Hepatocyte (in vitro differentiated cells): ENCODE measurements around the gene ZFAND5. TPM values are rescaled to one million over a fixed set of nuclear protein-coding genes. Genes with fewer than 3 reads are reported as not detected.

Experiments used
- DNase-seq: peaks from one replicate; pipeline ENCODE4 v3.0.0-alpha.2; 2016; ENCODE audit warnings: low spot score
- H2AFZ ChIP-seq: fragments of 200-600 bp; sonication (generic); 2 replicates; pipeline ENCODE4 v1.6.0; 2016; ENCODE audit warnings: antibody characterized with exemption, mild to moderate bottlenecking
- H3K27ac ChIP-seq: fragments of 200-600 bp; sonication (generic); 2 replicates; pipeline ENCODE4 v1.5.1; 2016; ENCODE audit warnings: mild to moderate bottlenecking
- H3K27me3 ChIP-seq: fragments of 200-600 bp; sonication (generic); 2 replicates; pipeline ENCODE4 v1.6.1; 2016
- H3K36me3 ChIP-seq: fragments of 200-600 bp; sonication (generic); replicated peaks from 2 replicates; pipeline ENCODE4 v1.5.1; 2016; ENCODE audit warnings: low read depth; ENCODE audit not compliant: insufficient read depth
- H3K4me1 ChIP-seq: fragments of 200-600 bp; sonication (generic); 2 replicates; pipeline ENCODE4 v1.5.1; 2016; ENCODE audit warnings: mild to moderate bottlenecking, moderate library complexity; ENCODE audit not compliant: insufficient read depth
- H3K4me2 ChIP-seq: fragments of 200-600 bp; sonication (generic); 2 replicates; pipeline ENCODE4 v1.6.0; 2016
- H3K4me3 ChIP-seq: fragments of 200-600 bp; sonication (generic); 2 replicates; pipeline ENCODE4 v1.5.1; 2016; ENCODE audit warnings: mild to moderate bottlenecking
- H3K79me2 ChIP-seq: fragments of 200-600 bp; sonication (generic); 2 replicates; pipeline ENCODE4 v1.6.0; 2017; ENCODE audit warnings: mild to moderate bottlenecking
- H3K9me2 ChIP-seq: fragments of 200-600 bp; sonication (generic); replicated peaks from 2 replicates; pipeline ENCODE4 v1.6.0; 2017; ENCODE audit warnings: mild to moderate bottlenecking; ENCODE audit not compliant: insufficient read depth
- H3K9me3 ChIP-seq: fragments of 200-600 bp; sonication (generic); 2 replicates; pipeline ENCODE4 v1.5.1; 2016; ENCODE audit warnings: low read depth, mild to moderate bottlenecking
- H4K20me1 ChIP-seq: fragments of 200-600 bp; sonication (generic); 2 replicates; pipeline ENCODE4 v1.6.0; 2016; ENCODE audit warnings: mild to moderate bottlenecking; ENCODE audit not compliant: insufficient read depth, poor library complexity, severe bottlenecking
- EZH2 ChIP-seq: fragments of 200-600 bp; sonication (generic); IDR thresholded peaks from 2 replicates; pipeline ENCODE4 v1.6.1; 2016; ENCODE audit warnings: antibody characterized with exemption, mild to moderate bottlenecking, borderline replicate concordance
- EZH2phosphoT487 ChIP-seq: fragments of 200-600 bp; sonication (generic); IDR thresholded peaks from one replicate; pipeline ENCODE4 v1.6.1; 2018; ENCODE audit warnings: antibody characterized with exemption, mild to moderate bottlenecking, low read depth, moderate library complexity; ENCODE audit not compliant: unreplicated experiment, severe bottlenecking
- WGBS: methylation state at CpG from one replicate; pipeline ENCODE4 v1.1.6; 2016; ENCODE audit warnings: low lambda C conversion rate; ENCODE audit errors: missing lambda C conversion rate; 5-methylcytosine and 5-hydroxymethylcytosine counted together
- polyA plus RNA-seq: library from polyadenylated mRNA; unstranded; fragments of >200 nt; fragmentation: Nextera tagmentation; extraction: Ambion mirVana; gene quantifications from 2 replicates; pipeline ENCODE4 v1.2.1, GENCODE V29; 2016
- total RNA-seq: library from RNA; depleted of rRNA; stranded (reverse); fragments of >200 nt; gene quantifications from 2 replicates; pipeline ENCODE4 v1.2.3, GENCODE V29; 2014
- TF ChIP-seq, protein P1 (sequence below): fragments of 200-600 bp; sonication (generic); IDR thresholded peaks from 2 replicates; pipeline ENCODE4 v1.5.1; 2016; ENCODE audit warnings: antibody characterized with exemption, mild to moderate bottlenecking; ENCODE audit not compliant: poor library complexity

Gene ZFAND5
- total and polyA plus RNA-seq, 2 experiments from 2014 or later, result 208 to 288 TPM

DNA sequence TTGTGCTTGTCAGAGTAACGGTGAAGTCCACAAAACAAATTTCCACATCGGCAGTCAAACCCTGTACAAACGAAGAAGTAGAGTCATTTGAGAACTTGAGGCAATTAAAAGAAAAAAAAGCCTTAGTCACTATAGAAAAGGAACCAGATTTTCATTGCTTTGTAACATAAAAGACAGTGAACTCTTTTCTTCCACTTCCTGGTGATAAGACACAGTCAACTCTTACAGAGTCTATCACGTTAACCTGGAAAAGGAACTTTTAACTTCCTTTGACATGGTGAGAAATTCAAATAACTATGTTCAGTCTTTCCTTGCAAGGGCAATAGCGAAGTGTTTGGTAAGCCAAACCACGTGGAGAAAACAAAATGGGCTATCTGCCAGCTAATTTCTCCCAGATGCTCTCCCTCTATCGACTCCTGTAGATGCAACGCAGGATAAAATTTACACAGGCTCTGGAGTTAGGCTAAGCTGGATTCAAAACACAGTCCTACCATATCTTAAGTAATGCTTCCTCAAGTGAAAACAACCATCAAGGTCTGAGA is 8.9 kb downstream of the ZFAND5 start:
- Histone ChIP-seq H3K4me2 (peak overlapping the region; percentile 80), H3K79me2 (peaks cover 66% of the 10 kb centered on the region), H3K9me2 (no peaks in the 10 kb centered on the region), H2AFZ (no peak overlapping the region), H3K36me3 (peaks cover 5% of the 10 kb centered on the region), H3K27me3 (no peaks in the 10 kb centered on the region), H3K4me3 (no peak overlapping the region), H4K20me1 (peaks cover 68% of the 10 kb centered on the region), H3K9me3 (no peaks in the 10 kb centered on the region), H3K4me1 (peaks cover 72% of the 10 kb centered on the region), H3K27ac (peak overlapping the region; percentile 33)
- 44% methylated on average over 8 of the region's 8 CpGs for WGBS
- peak; percentile 58 for DNase-seq
- TF ChIP-seq EZH2 (no peak), EZH2phosphoT487 (no peak)
- TF ChIP-seq, protein P1, sequence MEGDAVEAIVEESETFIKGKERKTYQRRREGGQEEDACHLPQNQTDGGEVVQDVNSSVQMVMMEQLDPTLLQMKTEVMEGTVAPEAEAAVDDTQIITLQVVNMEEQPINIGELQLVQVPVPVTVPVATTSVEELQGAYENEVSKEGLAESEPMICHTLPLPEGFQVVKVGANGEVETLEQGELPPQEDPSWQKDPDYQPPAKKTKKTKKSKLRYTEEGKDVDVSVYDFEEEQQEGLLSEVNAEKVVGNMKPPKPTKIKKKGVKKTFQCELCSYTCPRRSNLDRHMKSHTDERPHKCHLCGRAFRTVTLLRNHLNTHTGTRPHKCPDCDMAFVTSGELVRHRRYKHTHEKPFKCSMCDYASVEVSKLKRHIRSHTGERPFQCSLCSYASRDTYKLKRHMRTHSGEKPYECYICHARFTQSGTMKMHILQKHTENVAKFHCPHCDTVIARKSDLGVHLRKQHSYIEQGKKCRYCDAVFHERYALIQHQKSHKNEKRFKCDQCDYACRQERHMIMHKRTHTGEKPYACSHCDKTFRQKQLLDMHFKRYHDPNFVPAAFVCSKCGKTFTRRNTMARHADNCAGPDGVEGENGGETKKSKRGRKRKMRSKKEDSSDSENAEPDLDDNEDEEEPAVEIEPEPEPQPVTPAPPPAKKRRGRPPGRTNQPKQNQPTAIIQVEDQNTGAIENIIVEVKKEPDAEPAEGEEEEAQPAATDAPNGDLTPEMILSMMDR, result no peak

DNA sequence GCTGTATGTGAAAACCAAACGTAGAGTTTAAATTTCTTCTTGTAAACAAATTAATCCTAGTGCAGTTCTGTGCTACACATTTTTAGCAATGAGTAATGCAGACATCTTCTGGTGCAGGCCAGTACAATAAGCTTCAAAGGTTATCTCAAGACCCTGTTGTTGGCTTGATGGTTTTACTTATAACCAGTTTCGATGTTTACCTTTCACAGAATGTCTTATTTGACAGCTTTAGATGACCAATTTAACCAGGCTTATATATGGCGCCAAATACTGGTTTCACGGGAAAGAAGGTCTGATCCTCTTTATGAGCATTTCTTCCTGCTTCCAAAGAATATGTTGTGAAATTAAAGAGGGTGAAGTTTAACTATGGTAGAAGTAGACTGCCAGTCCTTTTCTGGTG is 9.9 kb downstream of the ZFAND5 start:
- DNase-seq, result no peak
- H4K20me1 ChIP-seq, result peaks cover 59% of the 10 kb centered on the region
- peaks cover 62% of the 10 kb centered on the region for H3K4me1 ChIP-seq
- H3K4me3 ChIP-seq, result no peak overlapping the region
- TF ChIP-seq EZH2 (no peak), EZH2phosphoT487 (no peak)
- TF ChIP-seq, protein P1, result no peak
- peak overlapping the region; percentile 33 for H3K27ac ChIP-seq
- H3K79me2 ChIP-seq, result peaks cover 56% of the 10 kb centered on the region
- H3K4me2 ChIP-seq, result no peak overlapping the region
- H3K9me2 ChIP-seq, result no peaks in the 10 kb centered on the region
- H2AFZ ChIP-seq, result no peak overlapping the region
- peaks cover 3% of the 10 kb centered on the region for H3K36me3 ChIP-seq
- H3K27me3 ChIP-seq, result no peaks in the 10 kb centered on the region
- WGBS, result 63% methylated on average over 4 of the region's 4 CpGs
- H3K9me3 ChIP-seq, result no peaks in the 10 kb centered on the region

DNA sequence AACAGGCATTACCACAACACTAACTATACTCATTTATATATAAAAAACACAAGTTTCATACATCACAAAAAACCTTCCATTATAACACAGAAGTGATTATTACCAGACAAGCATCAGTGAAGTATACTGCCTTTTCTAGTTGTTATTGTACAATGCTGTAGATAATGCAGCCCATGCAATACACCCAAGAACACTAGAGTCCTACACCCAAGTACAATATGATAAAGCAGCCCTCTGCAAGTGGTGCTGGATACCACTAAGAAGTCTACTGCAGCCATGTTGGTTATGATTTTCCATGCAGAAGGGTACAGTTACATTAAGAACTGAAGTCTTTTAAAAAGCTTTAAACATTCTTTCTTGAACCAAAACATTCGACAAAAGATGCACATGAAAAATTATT is 10.3 kb downstream of the ZFAND5 start:
- WGBS, result 79% methylated on average over 1 of the region's 1 CpG
- no peak for TF ChIP-seq EZH2
- TF ChIP-seq EZH2phosphoT487, result no peak
- TF ChIP-seq, protein P1, result no peak
- no peaks in the 10 kb centered on the region for H3K9me2 ChIP-seq
- H3K79me2 ChIP-seq, result peaks cover 52% of the 10 kb centered on the region
- H3K4me2 ChIP-seq, result no peak overlapping the region
- peak overlapping the region; percentile 33 for H3K27ac ChIP-seq
- H4K20me1 ChIP-seq, result peaks cover 54% of the 10 kb centered on the region
- no peak overlapping the region for H3K4me3 ChIP-seq
- H3K9me3 ChIP-seq, result no peaks in the 10 kb centered on the region
- H3K27me3 ChIP-seq, result no peaks in the 10 kb centered on the region
- peaks cover 58% of the 10 kb centered on the region for H3K4me1 ChIP-seq
- no peak for DNase-seq
- no peaks in the 10 kb centered on the region for H3K36me3 ChIP-seq
- no peak overlapping the region for H2AFZ ChIP-seq
